Measurements from ENCODE around the gene TUFT1. TPM values are rescaled to one million over a fixed set of nuclear protein-coding genes. Genes with fewer than 3 reads are reported as not detected.
A peak's percentile ranks its signal among the peaks of the same experiment; 100 is the strongest.

The TUFT1 gene
- total and polyA plus RNA-seq, 2 of the 13 experiments (the other 11 are each of a cell fraction or from before 2014, with no cell fraction given), result 6.4 to 7.3 TPM

DNA sequence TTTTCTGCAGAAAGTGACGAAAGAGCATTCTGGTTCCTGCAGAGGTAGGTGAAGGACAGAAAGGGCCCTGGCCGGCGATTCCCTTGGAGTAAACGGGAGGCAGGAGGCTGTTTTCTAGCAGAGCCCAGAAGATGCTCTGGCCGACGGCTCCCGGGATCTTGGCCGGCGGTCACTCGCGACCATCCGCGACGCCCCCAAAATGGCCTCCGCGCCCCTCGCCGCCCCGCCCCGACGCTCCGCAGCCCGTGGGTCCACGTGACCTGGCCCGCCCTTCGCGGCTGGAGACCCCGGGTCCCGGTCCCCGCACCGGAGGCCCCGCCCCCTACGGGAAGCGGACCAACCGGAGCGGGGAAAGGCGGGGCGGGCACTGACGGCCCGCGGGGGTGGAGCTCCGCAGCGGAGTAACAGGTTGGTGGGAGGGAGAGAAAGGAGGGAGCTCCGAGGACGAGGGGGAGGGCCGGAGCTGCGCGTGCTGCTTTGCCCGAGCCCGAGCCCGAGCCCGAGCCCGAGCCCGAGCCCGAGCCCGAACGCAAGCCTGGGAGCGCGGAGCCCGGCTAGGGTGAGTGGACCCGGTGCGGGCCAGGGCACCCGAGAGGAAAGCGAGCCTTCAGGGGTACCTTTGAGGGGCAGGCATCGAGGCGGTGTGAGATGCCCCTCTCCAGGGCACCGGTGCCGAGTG is 29.0 kb upstream of the TUFT1 start, which contains the start of gene CGN (continued):
- TF ChIP-seq CHD4 (IDR thresholded peaks at IDR 0.05; ENCODE audit: borderline replicate concordance, low read length) (no peak), CREBL2 (CRISPR knock-in tag; IDR thresholded peaks at IDR 0.05; ENCODE audit: borderline replicate concordance) (no peak), ZFX (CRISPR knock-in tag; IDR thresholded peaks at IDR 0.05; ENCODE audit: low read depth) (no peak), AGO2 (optimal IDR thresholded peaks at IDR 0.05; ENCODE audit: low read depth, low read length) (no peak), FOXA1 (IDR thresholded peaks at IDR 0.05) (no peak), FOXA1 (CRISPR knock-in tag; IDR thresholded peaks at IDR 0.05) (no peak), ZNF3 (CRISPR knock-in tag; IDR thresholded peaks at IDR 0.05) (no peak), PBX2 (CRISPR knock-in tag; IDR thresholded peaks at IDR 0.05) (no peak), LCORL (IDR thresholded peaks at IDR 0.05) (no peak), LCORL (CRISPR knock-in tag; IDR thresholded peaks at IDR 0.05) (peak; percentile 43; the same call in 1 of the 2 replicates), NCOA2 (CRISPR knock-in tag; IDR thresholded peaks at IDR 0.05) (no peak), ZFP62 (CRISPR knock-in tag; IDR thresholded peaks at IDR 0.05) (no peak), MAFF (IDR thresholded peaks at IDR 0.05; ENCODE audit: low read depth, low read length) (no peak), SALL2 (CRISPR knock-in tag; IDR thresholded peaks at IDR 0.05) (no peak), GABPA (IDR thresholded peaks at IDR 0.05; ENCODE audit: low read depth, low read length) (no peak), GABPA (CRISPR knock-in tag; IDR thresholded peaks at IDR 0.05; ENCODE audit: low read depth) (no peak), NFKB2 (CRISPR knock-in tag; IDR thresholded peaks at IDR 0.05; ENCODE audit: borderline replicate concordance) (no peak), PHF21A (CRISPR knock-in tag; IDR thresholded peaks at IDR 0.05) (no peak), PTBP1 (IDR thresholded peaks at IDR 0.05; ENCODE audit: low read depth, low read length, poor library complexity, severe bottlenecking) (no peak), ZHX1 (CRISPR knock-in tag; IDR thresholded peaks at IDR 0.05; ENCODE audit: low read depth) (no peak), ZNF234 (CRISPR knock-in tag; conservative IDR thresholded peaks at IDR 0.05) (no peak)
- TF ChIP-seq, protein P1, sequence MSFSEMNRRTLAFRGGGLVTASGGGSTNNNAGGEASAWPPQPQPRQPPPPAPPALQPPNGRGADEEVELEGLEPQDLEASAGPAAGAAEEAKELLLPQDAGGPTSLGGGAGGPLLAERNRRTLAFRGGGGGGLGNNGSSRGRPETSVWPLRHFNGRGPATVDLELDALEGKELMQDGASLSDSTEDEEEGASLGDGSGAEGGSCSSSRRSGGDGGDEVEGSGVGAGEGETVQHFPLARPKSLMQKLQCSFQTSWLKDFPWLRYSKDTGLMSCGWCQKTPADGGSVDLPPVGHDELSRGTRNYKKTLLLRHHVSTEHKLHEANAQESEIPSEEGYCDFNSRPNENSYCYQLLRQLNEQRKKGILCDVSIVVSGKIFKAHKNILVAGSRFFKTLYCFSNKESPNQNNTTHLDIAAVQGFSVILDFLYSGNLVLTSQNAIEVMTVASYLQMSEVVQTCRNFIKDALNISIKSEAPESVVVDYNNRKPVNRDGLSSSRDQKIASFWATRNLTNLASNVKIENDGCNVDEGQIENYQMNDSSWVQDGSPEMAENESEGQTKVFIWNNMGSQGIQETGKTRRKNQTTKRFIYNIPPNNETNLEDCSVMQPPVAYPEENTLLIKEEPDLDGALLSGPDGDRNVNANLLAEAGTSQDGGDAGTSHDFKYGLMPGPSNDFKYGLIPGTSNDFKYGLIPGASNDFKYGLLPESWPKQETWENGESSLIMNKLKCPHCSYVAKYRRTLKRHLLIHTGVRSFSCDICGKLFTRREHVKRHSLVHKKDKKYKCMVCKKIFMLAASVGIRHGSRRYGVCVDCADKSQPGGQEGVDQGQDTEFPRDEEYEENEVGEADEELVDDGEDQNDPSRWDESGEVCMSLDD (CRISPR knock-in tag; IDR thresholded peaks at IDR 0.05; ENCODE audit: borderline replicate concordance), result no peak
- TF ChIP-seq, protein P2, sequence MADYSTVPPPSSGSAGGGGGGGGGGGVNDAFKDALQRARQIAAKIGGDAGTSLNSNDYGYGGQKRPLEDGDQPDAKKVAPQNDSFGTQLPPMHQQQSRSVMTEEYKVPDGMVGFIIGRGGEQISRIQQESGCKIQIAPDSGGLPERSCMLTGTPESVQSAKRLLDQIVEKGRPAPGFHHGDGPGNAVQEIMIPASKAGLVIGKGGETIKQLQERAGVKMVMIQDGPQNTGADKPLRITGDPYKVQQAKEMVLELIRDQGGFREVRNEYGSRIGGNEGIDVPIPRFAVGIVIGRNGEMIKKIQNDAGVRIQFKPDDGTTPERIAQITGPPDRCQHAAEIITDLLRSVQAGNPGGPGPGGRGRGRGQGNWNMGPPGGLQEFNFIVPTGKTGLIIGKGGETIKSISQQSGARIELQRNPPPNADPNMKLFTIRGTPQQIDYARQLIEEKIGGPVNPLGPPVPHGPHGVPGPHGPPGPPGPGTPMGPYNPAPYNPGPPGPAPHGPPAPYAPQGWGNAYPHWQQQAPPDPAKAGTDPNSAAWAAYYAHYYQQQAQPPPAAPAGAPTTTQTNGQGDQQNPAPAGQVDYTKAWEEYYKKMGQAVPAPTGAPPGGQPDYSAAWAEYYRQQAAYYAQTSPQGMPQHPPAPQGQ (CRISPR knock-in tag; IDR thresholded peaks at IDR 0.05; ENCODE audit: borderline replicate concordance), result no peak
